Esophagus (tissue), 2 donors: ENCODE data around the gene FAM81A. TPM values are rescaled to one million over a fixed set of nuclear protein-coding genes. Genes with fewer than 3 reads are reported as not detected.
"Not testable (repeated sequence)": the region's sequence is repeated elsewhere in the genome, so short reads cannot be mapped to it uniquely, and the experiment has no call there.

Source experiments
- H3K27ac ChIP-seq, 2 donors: one replicate each; pipeline ENCODE4 v1.5.1; 2013; ENCODE audit warnings: low read depth in 2 of 2, mild to moderate bottlenecking in 2 of 2, inconsistent platforms in 1 of 2, low read length in 1 of 2, moderate library complexity in 1 of 2
- H3K27me3 ChIP-seq, 2 donors: one replicate each; pipeline ENCODE4 v1.6.1; 2013; ENCODE audit warnings: low read length in 2 of 2, control low read depth in 1 of 2, mild to moderate bottlenecking in 1 of 2; ENCODE audit not compliant: insufficient read depth in 2 of 2, control insufficient read depth in 1 of 2
- H3K36me3 ChIP-seq, 2 donors: one replicate each; pipeline ENCODE4 v1.6.1; 2013; ENCODE audit warnings: low read length in 1 of 2; ENCODE audit not compliant: control insufficient read depth in 2 of 2, insufficient read depth in 2 of 2
- H3K4me1 ChIP-seq, 2 donors: one replicate each; pipeline ENCODE4 v1.6.1; 2013; ENCODE audit warnings: low read length in 1 of 2; ENCODE audit not compliant: control insufficient read depth in 2 of 2, insufficient read depth in 2 of 2
- H3K4me3 ChIP-seq, 2 donors: one replicate each; pipeline ENCODE4 v1.5.1; 2013; ENCODE audit warnings: low read length in 2 of 2, mild to moderate bottlenecking in 2 of 2, low read depth in 1 of 2, moderate library complexity in 1 of 2
- H3K9me3 ChIP-seq, 2 donors: one replicate each; pipeline ENCODE4 v1.6.1; 2013; ENCODE audit warnings: mild to moderate bottlenecking in 2 of 2, low read depth in 1 of 2, low read length in 1 of 2, moderate library complexity in 1 of 2; ENCODE audit not compliant: control insufficient read depth in 2 of 2, insufficient read depth in 1 of 2
- WGBS, 2 donors: extraction: QIAGEN DNeasy Blood & Tissue Kit; methylation state at CpG; one replicate each; pipeline ENCODE4 v1.1.7; 2013; 5-methylcytosine and 5-hydroxymethylcytosine counted together
- polyA plus RNA-seq, 2 donors: library from polyadenylated mRNA; stranded (reverse); fragments of 200-250 nt; gene quantifications; one replicate each; pipeline ENCODE4 v1.2.3, GENCODE V29; 2013
- donor health status: healthy with polysubstance abuse.
- donor health status: Bipolar disorder and iron deficiency.

Gene FAM81A
- polyA plus RNA-seq, 2 donors, result 0.12 to 0.38 TPM

- Histone ChIP-seq H3K4me1 (no peaks in the 10 kb centered on the region), H3K27ac (no peak overlapping the region), H3K27me3 (no peaks in the 10 kb centered on the region), H3K9me3 (no peaks in the 10 kb centered on the region), H3K36me3 (no peaks in the 10 kb centered on the region), H3K4me3 (no peak overlapping the region)
- 79 to 85% methylated on average over 9 of the region's 9 CpGs for WGBS, 2 donors
Observed at GRCh38 chr15:59516655-59517461, 78.9 kb downstream of the FAM81A start.

GRCh38 chr15:59519329-59519728 lies 81.3 kb downstream of the FAM81A start:
- WGBS, 2 donors, result 70 to 72% methylated on average over 3 of the region's 3 CpGs
- Histone ChIP-seq H3K27me3 (no peaks in the 10 kb centered on the region), H3K9me3 (no peaks in the 10 kb centered on the region), H3K27ac (no peak overlapping the region), H3K4me1 (no peaks in the 10 kb centered on the region), H3K36me3 (no peaks in the 10 kb centered on the region), H3K4me3 (no peak overlapping the region)

GRCh38 chr15:59521443-59521842 lies 83.5 kb downstream of the FAM81A start:
- H3K27ac ChIP-seq, result no peak overlapping the region
- no peaks in the 10 kb centered on the region for H3K4me1 ChIP-seq
- no peaks in the 10 kb centered on the region for H3K9me3 ChIP-seq
- no peak overlapping the region for H3K4me3 ChIP-seq
- no peaks in the 10 kb centered on the region for H3K27me3 ChIP-seq
- H3K36me3 ChIP-seq, result no peaks in the 10 kb centered on the region
- 90 to 92% methylated on average over 5 of the region's 5 CpGs for WGBS, 2 donors

DNA sequence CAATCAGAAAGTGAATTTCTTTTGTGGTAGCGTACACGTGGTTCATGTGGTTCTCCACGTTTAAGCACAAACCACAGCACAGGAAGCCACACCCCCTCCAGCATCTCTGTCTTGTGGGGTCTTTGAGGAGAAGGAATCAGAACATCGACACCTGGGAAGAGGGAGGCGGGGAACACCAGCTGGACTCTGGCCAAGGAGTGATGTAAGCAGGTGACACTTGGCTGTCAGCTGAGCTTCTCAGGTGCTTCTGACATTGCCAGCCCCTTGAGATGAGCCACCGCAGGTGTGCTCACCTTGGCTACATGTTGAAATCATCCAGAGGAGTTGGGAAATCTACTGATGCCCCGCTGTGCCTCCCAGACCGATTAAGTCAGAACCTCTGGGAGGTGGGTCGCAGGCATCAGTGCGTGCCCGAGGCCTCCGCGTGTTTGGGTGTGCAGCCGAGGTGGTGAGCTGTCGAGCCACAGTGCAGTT lies 85.0 kb downstream of the FAM81A start:
- Histone ChIP-seq H3K4me1 (no peaks in the 10 kb centered on the region), H3K9me3 (no peaks in the 10 kb centered on the region), H3K4me3 (no peak overlapping the region), H3K27ac (no peak overlapping the region), H3K36me3 (no peaks in the 10 kb centered on the region), H3K27me3 (no peaks in the 10 kb centered on the region)
- 76 to 82% methylated on average over 15 of the region's 15 CpGs for WGBS, 2 donors

- no peak overlapping the region for H3K4me3 ChIP-seq
- H3K27me3 ChIP-seq, result no peaks in the 10 kb centered on the region
- 85 to 86% methylated on average over 6 of the region's 6 CpGs for WGBS, 2 donors
- no peaks in the 10 kb centered on the region for H3K9me3 ChIP-seq
- no peaks in the 10 kb centered on the region for H3K4me1 ChIP-seq
- no peak overlapping the region for H3K27ac ChIP-seq
- no peaks in the 10 kb centered on the region for H3K36me3 ChIP-seq
Observed at GRCh38 chr15:59523702-59524101, 85.7 kb downstream of the FAM81A start.

DNA sequence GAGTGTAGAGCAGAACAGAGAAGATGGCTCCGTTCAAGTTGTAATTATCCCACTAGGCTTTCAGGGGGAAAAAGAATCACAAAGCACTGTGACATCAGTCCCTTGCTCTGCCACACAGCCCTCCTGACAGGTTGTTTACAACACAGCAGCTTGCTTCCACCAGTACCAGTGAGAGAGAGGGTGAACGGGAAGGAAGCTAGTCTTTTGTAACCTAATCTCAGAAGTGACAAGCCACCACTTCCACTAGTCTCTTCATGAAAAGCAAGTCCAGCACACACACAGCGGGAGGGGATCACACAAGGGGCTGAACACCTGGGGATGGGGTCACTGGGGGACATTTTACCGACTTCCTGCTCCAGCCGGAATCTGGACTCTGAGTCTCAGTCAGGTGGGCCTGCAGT lies 86.3 kb downstream of the FAM81A start:
- 52 to 55% methylated on average over 5 of the region's 5 CpGs for WGBS, 2 donors
- Histone ChIP-seq H3K9me3 (no peaks in the 10 kb centered on the region), H3K27ac (no peak overlapping the region), H3K4me1 (no peaks in the 10 kb centered on the region), H3K36me3 (no peaks in the 10 kb centered on the region), H3K4me3 (no peak overlapping the region), H3K27me3 (no peaks in the 10 kb centered on the region)

GRCh38 chr15:59526466-59526865 lies 88.5 kb downstream of the FAM81A start:
- H3K27ac ChIP-seq, H3K9me3 ChIP-seq, H3K4me1 ChIP-seq, H3K4me3 ChIP-seq, H3K27me3 ChIP-seq, H3K36me3 ChIP-seq: not testable (repeated sequence)
- 87% methylated on average over 6 of the region's 6 CpGs for WGBS, 2 donors

- WGBS, 2 donors, result 96 to 100% methylated on average over 1 of the region's 1 CpG
- no peaks in the 10 kb centered on the region for H3K4me1 ChIP-seq
- H3K27ac ChIP-seq, result no peak overlapping the region
- H3K4me3 ChIP-seq, result no peak overlapping the region
- H3K27me3 ChIP-seq, result no peaks in the 10 kb centered on the region
- H3K36me3 ChIP-seq, result no peaks in the 10 kb centered on the region
- H3K9me3 ChIP-seq, result no peaks in the 10 kb centered on the region
Observed at GRCh38 chr15:59528429-59528828, 90.4 kb downstream of the FAM81A start.

DNA sequence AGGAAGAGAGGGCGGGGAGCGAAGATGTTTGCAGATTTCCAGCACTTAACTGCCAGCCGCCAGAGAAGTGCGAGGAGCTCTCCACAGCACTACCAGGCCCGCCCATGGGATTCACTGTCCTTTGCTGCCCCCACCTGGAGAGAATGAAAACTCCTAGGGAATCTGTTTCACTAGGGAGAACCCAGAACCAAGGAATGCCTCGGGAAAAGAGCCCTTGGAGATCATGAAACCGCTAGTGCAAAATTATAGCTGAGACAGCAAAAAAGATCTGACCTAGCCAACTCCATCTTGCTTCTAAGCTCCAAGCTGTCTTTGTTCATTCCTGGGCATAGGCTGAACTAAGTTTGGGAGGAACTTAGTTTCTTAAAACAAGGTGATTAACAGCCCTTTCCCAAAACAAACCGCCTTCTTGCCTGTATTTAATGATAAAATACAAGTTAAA lies 91.0 kb downstream of the FAM81A start:
- no peak overlapping the region for H3K4me3 ChIP-seq
- no peaks in the 10 kb centered on the region for H3K4me1 ChIP-seq
- no peaks in the 10 kb centered on the region for H3K36me3 ChIP-seq
- H3K27ac ChIP-seq, result no peak overlapping the region
- no peaks in the 10 kb centered on the region for H3K9me3 ChIP-seq
- no peaks in the 10 kb centered on the region for H3K27me3 ChIP-seq
- WGBS, 2 donors, result 12 to 13% methylated on average over 8 of the region's 8 CpGs

GRCh38 chr15:59531066-59531675 lies 93.2 kb downstream of the FAM81A start:
- no peak overlapping the region for H3K4me3 ChIP-seq
- H3K27me3 ChIP-seq, result no peaks in the 10 kb centered on the region
- WGBS, 2 donors, result 66 to 67% methylated on average over 9 of the region's 9 CpGs
- peak overlapping the region; percentile 11 to 75 for H3K27ac ChIP-seq
- no peaks in the 10 kb centered on the region for H3K36me3 ChIP-seq
- H3K9me3 ChIP-seq, result no peaks in the 10 kb centered on the region
- no peaks in the 10 kb centered on the region for H3K4me1 ChIP-seq
